GM10248 (cell line): ENCODE measurements around the gene MX1.

ENCODE experiments used
- CTCF ChIA-PET: fragments of 300-600 bp; sonication (Branson Sonifier 250); formaldehyde crosslinking; extraction: SDS; loops from one replicate; lab custom pipeline; 2021; ENCODE audit warnings: antibody characterized with exemption; lab: Yijun Ruan, JAX
- POLR2A ChIA-PET: fragments of 350-650 bp; sonication (Branson Sonifier 250); formaldehyde crosslinking; extraction: SDS; loops from one replicate; lab custom pipeline; 2020; ENCODE audit warnings: antibody characterized with exemption; lab: Yijun Ruan, JAX
- DNase-seq: peaks from one replicate; pipeline ENCODE4 v3.0.0; 2012; ENCODE audit errors: extremely low spot score
- CTCF ChIP-seq: IDR thresholded peaks from 2 replicates; pipeline ENCODE4 v1.5.1; 2012; ENCODE audit warnings: mild to moderate bottlenecking, low read depth; ENCODE audit errors: extremely low read depth, missing control alignments, control extremely low read depth

MX1 gene

GRCh38 chr21:41425954-41426675 is at the start of gene MX1:
Gene MX1, plus strand, starts transcription at chr21:41426239. Its CDS starts 5,832 bp downstream, at chr21:41432071.
- ChIA-PET CTCF (interaction anchor here (0.9 to 1.7 kb wide), 3 partner anchors 15 to 143 kb away, joined by 4 to 7 read pairs (median 5); no protein-coding TSS in a partner anchor), POLR2A (interaction anchor here (1.0 kb wide), 3 partner anchors 8 to 143 kb away, joined by 3 to 4 read pairs (median 3); no protein-coding TSS in a partner anchor)
- peak; percentile 92 for DNase-seq
- no peak for TF ChIP-seq CTCF

GRCh38 chr21:41377715-41378114 is 48.3 kb upstream of the MX1 start:
- ChIA-PET CTCF (interaction anchor here (1.2 to 1.5 kb wide), 2 partner anchors 9 to 95 kb away, joined by 3 to 8 read pairs; no protein-coding TSS in a partner anchor), POLR2A (no interaction called here)
- DNase-seq: no peak
- TF ChIP-seq CTCF: no peak

- POLR2A ChIA-PET: no interaction called here
- no peak for DNase-seq
- TF ChIP-seq CTCF: no peak
- CTCF ChIA-PET: interaction anchor here (1.2 to 1.5 kb wide), 2 partner anchors 8 to 96 kb away, joined by 3 to 8 read pairs; no protein-coding TSS in a partner anchor
These were observed 47.2 kb upstream of the MX1 start for GRCh38 chr21:41378849-41379248.

GRCh38 chr21:41379901-41380300 is 46.1 kb upstream of the MX1 start:
- DNase-seq: no peak
- TF ChIP-seq CTCF: no peak
- ChIA-PET POLR2A (no interaction called here), CTCF (interaction anchor here (1.8 kb wide), 1 partner anchor 96 kb away, joined by 5 read pairs; no protein-coding TSS in a partner anchor)

GRCh38 chr21:41381731-41382130 is 44.3 kb upstream of the MX1 start:
- TF ChIP-seq CTCF: no peak
- no peak for DNase-seq
- ChIA-PET CTCF (interaction anchor here (1.1 kb wide), 1 partner anchor 10 kb away, joined by 3 read pairs; no protein-coding TSS in a partner anchor), POLR2A (interaction anchor here (0.7 kb wide), 1 partner anchor 12 kb away, joined by 5 read pairs; no protein-coding TSS in a partner anchor)

GRCh38 chr21:41387042-41387819 is 38.8 kb upstream of the MX1 start:
- no peak for DNase-seq
- ChIA-PET CTCF (interaction anchor here (1.3 kb wide), 1 partner anchor 9 kb away, joined by 3 read pairs; no protein-coding TSS in a partner anchor), POLR2A (no interaction called here)
- no peak for TF ChIP-seq CTCF
